Ramos (cell line): ENCODE measurements around the gene EDN1.

Source experiments
- in situ Hi-C: fragments of 300-500 bp; cut with MboI; formaldehyde crosslinking; loops from one replicate; pipeline ENCODE4 v1.14.3; 2022; ENCODE audit warnings: low sequenced_read_pairs; ENCODE audit not compliant: unreplicated experiment

The EDN1 gene

GRCh38 chr6:12289933-12290820, at the start of gene EDN1:
EDN1 (plus strand) TSS chr6:12290361; CDS start chr6:12290630, 269 bp downstream.
- in situ Hi-C loops, result no loop called here

GRCh38 chr6:12241493-12242175, 48.5 kb upstream of the EDN1 start:
- in situ Hi-C loops, result no loop called here

- in situ Hi-C loops, result no loop called here
Observed at GRCh38 chr6:12243169-12243568, 47.0 kb upstream of the EDN1 start.

GRCh38 chr6:12245360-12245759, 44.8 kb upstream of the EDN1 start:
- in situ Hi-C loops, result no loop called here

- in situ Hi-C loops, result no loop called here
Observed at GRCh38 chr6:12245763-12246718, 44.1 kb upstream of the EDN1 start.

- in situ Hi-C loops, result no loop called here
Observed at GRCh38 chr6:12246900-12247299, 43.3 kb upstream of the EDN1 start.

DNA sequence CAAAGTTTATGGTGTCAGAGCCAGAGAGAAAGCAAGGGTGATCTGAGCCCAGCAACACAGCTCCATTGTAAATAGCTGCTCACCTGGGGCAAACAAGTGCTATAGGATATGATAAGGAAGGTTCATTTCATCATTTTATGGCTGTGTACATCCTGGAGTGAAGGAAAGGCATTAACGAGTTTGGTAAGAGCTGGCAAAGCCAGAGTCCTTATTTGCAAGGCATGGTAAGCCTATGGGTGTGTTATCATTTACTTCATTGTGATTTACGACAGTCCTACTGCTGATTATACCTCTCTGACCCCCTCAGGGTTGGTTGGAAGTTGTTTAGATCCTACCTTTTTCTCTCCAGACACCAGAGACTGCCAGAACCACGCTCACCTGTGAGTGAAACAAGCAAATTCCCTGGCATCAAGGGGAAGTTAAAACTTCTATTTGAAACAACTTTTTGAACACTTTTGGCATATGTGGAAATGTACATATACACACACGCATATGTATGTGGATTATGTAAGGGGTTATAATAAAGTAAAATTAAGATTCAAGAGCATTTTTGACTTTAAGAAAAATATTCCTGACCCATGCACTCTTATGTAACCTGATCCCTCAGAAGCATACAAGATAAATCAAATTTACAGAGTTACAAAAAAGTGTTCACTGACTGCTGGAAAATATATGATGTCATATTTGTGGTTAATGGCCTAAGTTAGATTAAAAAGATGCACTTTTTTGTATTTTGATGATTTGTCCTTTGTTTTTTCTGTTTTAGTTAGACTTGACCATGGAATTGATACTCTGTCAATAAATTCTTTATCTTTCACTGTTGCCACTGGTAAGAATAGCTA, 40.4 kb upstream of the EDN1 start:
- in situ Hi-C loops, result no loop called here

DNA sequence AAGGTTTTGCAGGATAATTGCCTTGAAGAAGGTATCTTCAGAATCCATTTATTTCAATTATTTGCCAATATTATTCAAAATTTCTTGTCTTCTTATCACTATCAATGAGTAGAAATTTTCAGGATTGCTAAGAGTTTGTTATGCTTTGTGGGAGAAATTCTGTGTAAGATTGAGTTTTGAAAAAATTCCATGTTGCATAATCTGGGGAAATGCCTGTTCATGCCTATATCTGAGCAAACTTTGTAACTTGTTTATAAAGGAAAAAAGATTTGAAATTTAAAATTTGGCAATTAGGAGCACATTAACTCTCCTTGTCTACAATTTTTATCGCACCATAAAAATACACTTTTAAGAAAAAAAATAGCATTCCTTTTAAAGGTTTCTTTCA, 39.8 kb upstream of the EDN1 start:
- in situ Hi-C loops, result no loop called here

- in situ Hi-C loops, result no loop called here
Observed at GRCh38 chr6:12254210-12254609, 36.0 kb upstream of the EDN1 start.

DNA sequence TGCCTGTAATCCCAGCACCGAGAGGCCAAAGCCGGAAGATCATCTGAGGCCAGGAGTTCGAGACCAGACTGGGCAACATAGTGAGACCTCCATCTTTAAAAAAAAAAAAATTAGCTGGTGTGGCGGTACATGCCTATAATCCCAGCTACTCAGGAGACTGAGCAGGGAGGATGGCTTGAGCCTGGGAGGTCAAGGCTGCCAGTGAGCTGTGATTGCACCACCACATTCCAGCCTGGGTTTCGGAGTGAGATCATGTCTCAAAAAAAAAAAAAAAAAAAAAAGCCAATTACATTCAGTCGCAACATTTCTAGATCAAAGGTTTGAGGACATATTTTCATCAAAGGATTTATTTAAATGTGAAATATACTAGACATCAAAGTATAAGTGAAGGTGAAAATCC, 32.0 kb upstream of the EDN1 start:
- in situ Hi-C loops, result no loop called here

- in situ Hi-C loops, result no loop called here
Observed at GRCh38 chr6:12258591-12259075, 31.5 kb upstream of the EDN1 start.

- in situ Hi-C loops, result no loop called here
Observed at GRCh38 chr6:12260458-12261093, 29.6 kb upstream of the EDN1 start.

DNA sequence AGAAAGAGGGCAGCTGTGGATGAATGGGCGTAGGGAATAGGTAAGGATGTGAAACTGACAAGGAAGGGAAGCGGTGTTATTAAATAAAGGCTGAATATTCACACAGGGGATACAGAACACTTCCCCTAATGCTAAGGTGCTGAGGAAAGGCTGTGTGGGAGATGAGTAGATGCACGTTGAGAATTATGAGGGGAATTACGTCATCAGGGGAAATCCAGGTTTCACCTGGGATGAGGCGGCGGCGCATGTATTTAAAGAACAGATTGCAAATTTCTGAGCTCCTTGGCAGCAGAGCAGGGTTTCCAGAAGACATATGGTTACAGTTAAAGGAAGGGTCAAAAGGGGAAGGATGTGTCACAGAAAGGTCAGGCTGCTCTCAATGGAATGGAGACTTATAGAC, 28.7 kb upstream of the EDN1 start:
- in situ Hi-C loops, result no loop called here

- in situ Hi-C loops, result no loop called here
Observed at GRCh38 chr6:12262236-12263061, 27.7 kb upstream of the EDN1 start.

DNA sequence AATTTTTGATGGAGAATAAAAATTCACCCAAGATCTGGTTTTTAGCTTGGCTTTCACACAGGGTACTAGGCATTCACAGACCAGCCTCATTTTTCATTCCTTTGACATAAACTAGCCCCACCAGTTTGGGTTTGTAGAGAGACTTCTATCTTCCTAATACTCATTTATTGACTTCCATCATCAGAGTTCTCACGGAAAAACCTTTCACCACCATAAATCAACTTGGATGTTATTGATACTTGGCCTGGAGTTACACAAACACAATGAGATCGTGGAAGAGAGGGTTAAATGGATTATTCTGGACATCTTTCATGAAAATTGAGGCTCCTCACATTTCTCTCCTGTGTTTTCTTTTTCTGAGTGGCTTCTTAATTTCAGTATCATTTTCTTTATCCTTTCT, 26.8 kb upstream of the EDN1 start:
- in situ Hi-C loops, result no loop called here

- in situ Hi-C loops, result no loop called here
Observed at GRCh38 chr6:12264671-12265070, 25.5 kb upstream of the EDN1 start.

DNA sequence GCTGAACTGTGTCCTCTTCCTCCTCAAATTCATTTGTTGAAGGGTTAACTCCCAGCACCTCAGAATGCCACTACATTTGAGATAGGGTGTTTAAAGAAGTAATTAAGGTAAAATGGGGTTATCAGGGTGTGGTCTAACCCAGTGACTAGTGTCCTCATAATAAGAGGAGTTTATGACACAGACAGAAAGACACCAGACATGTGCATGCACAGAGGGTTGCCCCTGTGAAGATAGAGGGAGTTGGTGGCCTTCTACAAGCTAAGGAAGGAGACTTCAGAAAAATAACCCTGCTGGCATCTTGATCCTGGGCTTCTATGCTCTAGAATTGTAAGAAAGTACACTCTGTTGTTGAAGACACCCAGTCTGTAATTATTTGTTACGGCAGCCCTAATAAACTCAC, 24.9 kb upstream of the EDN1 start:
- in situ Hi-C loops, result no loop called here

DNA sequence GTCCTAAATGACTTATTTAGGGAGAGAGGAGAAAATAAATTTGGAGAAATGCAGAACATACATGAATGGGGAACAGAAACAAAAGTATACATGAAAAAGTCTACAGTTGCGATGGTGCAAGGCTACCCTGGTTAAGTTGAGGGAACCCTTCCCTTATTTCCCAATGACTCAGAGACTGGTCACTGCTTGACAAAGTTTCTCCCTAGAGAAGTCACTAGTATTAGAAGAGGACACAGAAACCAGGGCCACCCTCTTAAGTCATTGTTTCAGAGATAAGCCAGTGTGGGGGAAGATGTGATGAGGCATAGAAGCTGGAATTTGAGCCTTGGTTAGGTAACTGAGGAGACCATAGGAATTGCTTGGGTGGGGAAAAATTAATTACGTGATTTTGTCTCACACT, 24.4 kb upstream of the EDN1 start:
- in situ Hi-C loops, result no loop called here
